Measurements from ENCODE around the gene NCAM2. TPM values are rescaled to one million over a fixed set of nuclear protein-coding genes. Genes with fewer than 3 reads are reported as not detected.

The NCAM2 gene
- total RNA-seq, 1 donor from 2014 or later, result 16.3 TPM

DNA sequence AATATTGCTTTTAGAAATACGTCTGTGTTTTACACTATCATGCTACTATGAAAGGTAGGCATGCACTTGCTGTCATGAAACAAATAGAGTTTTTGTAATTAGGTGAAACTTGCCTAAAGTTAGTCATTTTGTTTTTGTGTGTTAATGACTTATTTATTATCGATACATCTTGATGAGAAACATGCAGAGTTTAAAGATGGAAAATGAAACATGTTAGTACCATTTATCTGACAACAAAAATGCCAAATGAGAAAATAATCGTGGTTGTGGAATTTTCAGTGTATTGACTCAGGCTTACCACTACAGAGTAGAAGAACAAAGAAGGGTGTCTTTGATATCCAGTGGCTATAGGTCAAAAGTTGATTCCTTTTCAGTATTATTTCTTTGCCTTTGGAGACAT is 105.5 kb downstream of the NCAM2 start:
- Mint-ChIP-seq H3K4me1 (ENCODE audit: low read depth) (no peaks in the 10 kb centered on the region), H3K36me3 (ENCODE audit: low read depth) (no peaks in the 10 kb centered on the region), H3K27me3 (ENCODE audit: low read depth) (no peaks in the 10 kb centered on the region), H3K9me3 (ENCODE audit: low read depth) (no peaks in the 10 kb centered on the region), H3K4me3 (ENCODE audit: unreplicated experiment) (no peak overlapping the region), H3K27ac (ENCODE audit: unreplicated experiment) (no peak overlapping the region)
- DNase-seq (ENCODE audit: low spot score), result no peak
- no peak for TF ChIP-seq CTCF (IDR thresholded peaks at IDR 0.05)

- H3K27me3 Mint-ChIP-seq (ENCODE audit: low read depth), result no peaks in the 10 kb centered on the region
- no peak overlapping the region for H3K4me3 Mint-ChIP-seq (ENCODE audit: unreplicated experiment)
- no peaks in the 10 kb centered on the region for H3K36me3 Mint-ChIP-seq (ENCODE audit: low read depth)
- no peaks in the 10 kb centered on the region for H3K9me3 Mint-ChIP-seq (ENCODE audit: low read depth)
- H3K4me1 Mint-ChIP-seq (ENCODE audit: low read depth), result peaks cover 6% of the 10 kb centered on the region
- TF ChIP-seq CTCF (IDR thresholded peaks at IDR 0.05), result no peak
- H3K27ac Mint-ChIP-seq (ENCODE audit: unreplicated experiment), result no peak overlapping the region
- DNase-seq (ENCODE audit: low spot score), result no peak
Observed at GRCh38 chr21:21109736-21110135, 111.5 kb downstream of the NCAM2 start.

GRCh38 chr21:21111309-21111920 is 113.2 kb downstream of the NCAM2 start:
- DNase-seq (ENCODE audit: low spot score), result no peak
- Mint-ChIP-seq H3K4me3 (ENCODE audit: unreplicated experiment) (no peak overlapping the region), H3K27me3 (ENCODE audit: low read depth) (no peaks in the 10 kb centered on the region), H3K27ac (ENCODE audit: unreplicated experiment) (no peak overlapping the region), H3K9me3 (ENCODE audit: low read depth) (no peaks in the 10 kb centered on the region), H3K36me3 (ENCODE audit: low read depth) (no peaks in the 10 kb centered on the region), H3K4me1 (ENCODE audit: low read depth) (peaks cover 6% of the 10 kb centered on the region)
- TF ChIP-seq CTCF (IDR thresholded peaks at IDR 0.05), result no peak

DNA sequence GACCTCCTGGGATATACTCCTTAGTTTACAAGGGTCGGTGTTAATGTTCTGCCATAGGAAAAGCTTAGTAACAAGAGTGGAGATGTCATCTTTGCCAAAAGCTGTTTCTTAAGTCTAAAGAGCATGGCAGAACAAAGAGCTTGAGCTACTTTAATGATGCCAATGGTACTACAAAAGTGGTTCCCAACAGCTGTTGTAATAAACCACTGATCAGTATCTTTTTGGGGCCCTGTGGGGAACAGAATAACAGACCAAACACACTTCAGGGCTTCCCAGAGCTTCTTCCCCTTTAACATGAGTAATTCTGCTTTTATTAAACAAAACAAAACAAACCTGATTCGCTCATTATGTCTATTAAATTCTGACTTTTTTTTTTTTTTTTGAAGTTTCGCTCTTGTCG is 116.3 kb downstream of the NCAM2 start:
- Mint-ChIP-seq H3K27me3 (ENCODE audit: low read depth) (no peaks in the 10 kb centered on the region), H3K4me3 (ENCODE audit: unreplicated experiment) (no peak overlapping the region), H3K36me3 (ENCODE audit: low read depth) (no peaks in the 10 kb centered on the region), H3K27ac (ENCODE audit: unreplicated experiment) (no peak overlapping the region), H3K4me1 (ENCODE audit: low read depth) (peaks cover 6% of the 10 kb centered on the region), H3K9me3 (ENCODE audit: low read depth) (no peaks in the 10 kb centered on the region)
- no peak for TF ChIP-seq CTCF (IDR thresholded peaks at IDR 0.05)
- no peak for DNase-seq (ENCODE audit: low spot score)

DNA sequence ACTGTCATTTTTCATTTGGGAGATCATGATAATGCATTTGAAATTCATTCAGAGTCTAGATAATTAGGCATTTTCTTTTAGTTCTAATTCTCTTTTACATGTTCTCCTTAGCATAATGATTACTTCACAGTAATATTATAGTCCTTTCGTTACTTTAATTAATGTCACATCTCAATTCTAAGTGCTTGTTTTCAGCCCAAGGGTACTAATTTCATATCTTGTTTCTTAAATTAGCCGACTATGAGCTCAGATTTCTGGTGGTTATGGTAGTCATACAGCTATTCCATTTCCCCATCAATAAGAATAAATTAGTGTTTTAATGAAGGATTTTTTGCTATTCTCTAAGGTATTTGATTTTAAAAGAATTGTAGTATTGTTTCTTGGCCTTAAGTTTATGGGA is 120.9 kb downstream of the NCAM2 start:
- Mint-ChIP-seq H3K27ac (ENCODE audit: unreplicated experiment) (no peak overlapping the region), H3K27me3 (ENCODE audit: low read depth) (no peaks in the 10 kb centered on the region), H3K36me3 (ENCODE audit: low read depth) (no peaks in the 10 kb centered on the region), H3K9me3 (ENCODE audit: low read depth) (no peaks in the 10 kb centered on the region), H3K4me1 (ENCODE audit: low read depth) (no peaks in the 10 kb centered on the region), H3K4me3 (ENCODE audit: unreplicated experiment) (no peak overlapping the region)
- DNase-seq (ENCODE audit: low spot score), result no peak
- TF ChIP-seq CTCF (IDR thresholded peaks at IDR 0.05), result no peak

Measured in chondrocyte (in vitro differentiated cells).